ENCODE measurements around the gene RAP1GAP2. TPM values are rescaled to one million over a fixed set of nuclear protein-coding genes. Genes with fewer than 3 reads are reported as not detected.

The RAP1GAP2 gene
- total and polyA plus RNA-seq, 2 of the 8 experiments (the other 6 are each of a cell fraction or from before 2014, with no cell fraction given), result 24.0 to 63.8 TPM

DNA sequence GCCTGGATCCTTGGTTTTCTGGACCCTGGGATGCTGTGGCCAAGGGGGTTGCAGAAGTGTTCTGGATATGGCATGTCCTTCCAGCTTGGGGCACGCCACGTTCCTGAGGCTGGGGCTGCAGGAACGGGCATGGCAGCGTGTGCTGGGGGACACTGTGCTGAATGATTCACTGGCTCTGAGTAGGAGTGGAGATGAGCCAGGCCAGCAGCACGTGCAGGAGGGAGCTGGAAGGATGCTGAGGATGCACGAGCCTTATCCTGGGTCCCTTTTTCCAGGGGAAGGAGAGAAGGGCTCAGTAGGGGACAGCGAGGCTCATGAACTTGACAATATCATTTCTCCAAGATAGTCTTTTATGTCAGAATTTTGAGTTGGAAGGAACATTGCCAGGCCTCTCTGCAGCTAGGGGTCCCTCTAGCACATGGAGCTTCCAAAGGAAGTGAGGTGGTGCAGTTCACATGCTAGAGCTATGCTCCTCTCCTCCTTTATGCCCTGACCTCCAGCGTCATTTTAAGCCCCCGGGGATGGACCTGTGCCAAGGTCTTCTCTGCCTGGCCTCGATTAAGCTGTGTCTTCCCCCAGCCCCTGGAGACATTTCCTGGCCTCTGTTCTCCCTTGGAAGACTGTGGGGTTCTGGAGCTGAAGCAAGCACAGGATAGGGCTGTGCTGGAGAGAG is 141.2 kb downstream of the RAP1GAP2 start:
- Histone ChIP-seq H2BK12ac (ENCODE audit: low read depth, low read length) (peak overlapping the region; percentile 75; the same call in 1 of the 2 replicates), H2BK15ac (ENCODE audit: low read length) (0 out of 2 replicates have a peak overlapping the region, but pooled peaks have one; percentile 46), H4K91ac (replicated peaks; ENCODE audit: insufficient read length, low read length) (no peak overlapping the region), H2BK5ac (ENCODE audit: low read depth, low read length) (peak overlapping the region; percentile 66), H3K79me1 (ENCODE audit: low read depth, low read length) (peaks cover 16% of the 10 kb centered on the region), H3K9me3 (ENCODE audit: insufficient read depth in 2 of 2, low read depth in 1 of 2, low read length in 1 of 2) (no peaks in the 10 kb centered on the region), H3K14ac (ENCODE audit: insufficient read length) (no peak overlapping the region), H4K8ac (ENCODE audit: extremely low read depth, insufficient read depth, low read length) (peak overlapping the region; percentile 8; the same call in 1 of the 2 replicates), H3K9ac (replicated peaks in 1 of 4; ENCODE audit: extremely low read depth in 1 of 4, low read depth in 3 of 4, low read length in 3 of 4) (no peak overlapping the region), H2BK120ac (replicated peaks; ENCODE audit: low read depth, low read length) (no peak overlapping the region), H3K27ac (ENCODE audit: low read depth, low read length) (no peak overlapping the region), H2AK5ac (ENCODE audit: low read depth, low read length) (no peak overlapping the region), H3K36me3 (ENCODE audit: control insufficient read depth in 2 of 4, insufficient read depth in 4 of 4, low read length in 3 of 4) (peaks cover 0 to 4% (median 2%) of the 10 kb centered on the region in 4 experiments; a peak in 2 of 8 replicates), H3K23ac (ENCODE audit: insufficient read length) (no peak overlapping the region), H3K27me3 (replicated peaks in 1 of 4; ENCODE audit: control insufficient read depth in 3 of 4, extremely low read depth in 1 of 4, insufficient read depth in 3 of 4, low read length in 3 of 4) (no peaks in the 10 kb centered on the region), H3K23me2 (ENCODE audit: low read depth, low read length) (no peaks in the 10 kb centered on the region), H4K5ac (ENCODE audit: insufficient read length, low read depth, low read length) (no peak overlapping the region), H3K4me2 (ENCODE audit: insufficient read depth in 1 of 2, low read depth in 2 of 2, low read length in 2 of 2) (no peak overlapping the region), H3K56ac (replicated peaks; ENCODE audit: insufficient read length, low read depth, low read length) (no peak overlapping the region), H3K4ac (replicated peaks; ENCODE audit: insufficient read length, low read depth, low read length) (no peak overlapping the region), H3K4me1 (replicated peaks in 1 of 4; ENCODE audit: control insufficient read depth in 3 of 4, insufficient read depth in 4 of 4, low read length in 3 of 4) (peaks cover 0 to 9% (median 4%) of the 10 kb centered on the region in 4 experiments; a peak in 3 of 7 replicates), H4K20me1 (replicated peaks in 1 of 2; ENCODE audit: control insufficient read depth in 1 of 2, insufficient read depth in 2 of 2, low read length in 2 of 2) (peaks cover 0 to 3% of the 10 kb centered on the region in 2 experiments), H2AFZ (ENCODE audit: low read length) (no peak overlapping the region), H3K79me2 (ENCODE audit: control insufficient read depth in 1 of 2, insufficient read depth in 2 of 2, low read length in 2 of 2) (peaks cover 0 to 10% of the 10 kb centered on the region in 2 experiments; a peak in 2 of 4 replicates), H3K18ac (ENCODE audit: extremely low read depth, low read length) (no peak overlapping the region), H3K4me3 (ENCODE audit: extremely low read depth in 1 of 4, insufficient read depth in 2 of 4, low read depth in 3 of 4, low read length in 4 of 4) (no peak overlapping the region), H2BK20ac (ENCODE audit: low read length) (no peak overlapping the region)
- 82% methylated on average over 10 of the region's 10 CpGs; no CpG with 5 or more reads in 1 of the 2 experiments for WGBS, 2 experiments (ENCODE audit: extremely low coverage in 1 of 2, insufficient coverage in 1 of 2, insufficient read length in 1 of 2, insufficient replicate concordance in 2 of 2, low coverage in 1 of 2, low lambda C conversion rate in 2 of 2, missing lambda C conversion rate in 1 of 2)
- FAIRE-seq (no peak), DNase-seq (ENCODE audit: low read depth in 1 of 2, low spot score in 2 of 2) (no peak)
- ChIA-PET POLR2A (ENCODE audit: partially characterized antibody) (interaction anchor here (0.8 to 1.3 kb wide), 4 partner anchors 13 to 95 kb away, joined by 3 to 5 read pairs (median 4); no protein-coding TSS in a partner anchor), CTCF (ENCODE audit: partially characterized antibody) (interaction anchor here (0.5 to 18.1 kb wide), 10 partner anchors 11 to 935 kb away, joined by 3 to 233 read pairs (median 5); no protein-coding TSS in a partner anchor)
- TF ChIP-seq ZNF274 (IDR thresholded peaks at IDR 0.05; ENCODE audit: borderline replicate concordance, extremely low read depth, low read length) (no peak), JUND (IDR thresholded peaks at IDR 0.05; ENCODE audit: low read length) (no peak), BCL11A (IDR thresholded peaks at IDR 0.05; ENCODE audit: low read depth in 2 of 2, low read length in 2 of 2) (no peak), NANOG (IDR thresholded peaks at IDR 0.05; ENCODE audit: insufficient read depth, low read depth, low read length, poor library complexity, severe bottlenecking) (no peak), HDAC2 (IDR thresholded peaks at IDR 0.05; ENCODE audit: borderline replicate concordance in 1 of 2, low read depth in 2 of 2, low read length in 2 of 2) (no peak), SP4 (IDR thresholded peaks at IDR 0.05; ENCODE audit: low read length) (no peak), RNF2 (IDR thresholded peaks at IDR 0.05; ENCODE audit: borderline replicate concordance, low read depth, low read length, missing control alignments, poor library complexity, severe bottlenecking) (no peak), E2F6 (IDR thresholded peaks at IDR 0.05) (no peak), CBX8 (IDR thresholded peaks at IDR 0.05; ENCODE audit: borderline replicate concordance, low read depth, low read length) (no peak)
